Activated CD4-positive, CD25-positive, alpha-beta regulatory T cell treated with anti-CD3 and anti-CD28 coated beads, Interleukin-2, amount 50 U/mL, for 16 hours (primary cell): ENCODE data around the gene CXCL6.

Experiments
- DNase-seq: peaks from one replicate; pipeline ENCODE4 v3.0.0-alpha.2; 2020; ENCODE audit warnings: low read depth, low spot score

Gene CXCL6

DNA sequence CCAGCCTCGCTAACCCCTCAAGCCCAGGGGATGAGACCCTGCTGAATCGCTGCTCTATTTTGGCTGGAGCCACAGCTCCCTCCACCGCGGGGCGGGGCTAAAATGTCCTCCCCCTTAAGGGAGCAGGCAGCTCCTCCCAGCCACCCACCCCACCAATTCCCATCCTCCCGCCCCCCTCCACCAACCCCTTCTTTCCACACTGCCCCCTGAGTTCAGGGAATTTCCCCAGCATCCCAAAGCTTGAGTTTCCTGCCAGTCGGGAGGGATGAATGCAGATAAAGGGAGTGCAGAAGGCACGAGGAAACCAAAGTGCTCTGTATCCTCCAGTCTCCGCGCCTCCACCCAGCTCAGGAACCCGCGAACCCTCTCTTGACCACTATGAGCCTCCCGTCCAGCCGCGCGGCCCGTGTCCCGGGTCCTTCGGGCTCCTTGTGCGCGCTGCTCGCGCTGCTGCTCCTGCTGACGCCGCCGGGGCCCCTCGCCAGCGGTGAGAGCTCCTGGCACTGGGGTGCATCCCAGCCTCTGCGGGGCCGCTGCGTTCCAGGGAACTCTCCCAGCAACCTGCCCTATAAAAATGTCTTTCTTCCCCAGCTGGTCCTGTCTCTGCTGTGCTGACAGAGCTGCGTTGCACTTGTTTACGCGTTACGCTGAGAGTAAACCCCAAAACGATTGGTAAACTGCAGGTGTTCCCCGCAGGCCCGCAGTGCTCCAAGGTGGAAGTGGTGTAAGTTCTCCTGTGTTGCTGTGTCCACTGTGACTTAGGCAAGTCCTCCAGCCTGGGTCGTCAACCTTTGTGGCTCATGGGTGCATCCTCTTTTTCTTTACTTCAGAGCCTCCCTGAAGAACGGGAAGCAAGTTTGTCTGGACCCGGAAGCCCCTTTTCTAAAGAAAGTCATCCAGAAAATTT is at the start of gene CXCL6:
Gene CXCL6 (plus strand): TSS at position 306 of the 907 bp plus-strand sequence. CDS start 73 bp downstream, at position 379.
- DNase-seq: no peak

DNA sequence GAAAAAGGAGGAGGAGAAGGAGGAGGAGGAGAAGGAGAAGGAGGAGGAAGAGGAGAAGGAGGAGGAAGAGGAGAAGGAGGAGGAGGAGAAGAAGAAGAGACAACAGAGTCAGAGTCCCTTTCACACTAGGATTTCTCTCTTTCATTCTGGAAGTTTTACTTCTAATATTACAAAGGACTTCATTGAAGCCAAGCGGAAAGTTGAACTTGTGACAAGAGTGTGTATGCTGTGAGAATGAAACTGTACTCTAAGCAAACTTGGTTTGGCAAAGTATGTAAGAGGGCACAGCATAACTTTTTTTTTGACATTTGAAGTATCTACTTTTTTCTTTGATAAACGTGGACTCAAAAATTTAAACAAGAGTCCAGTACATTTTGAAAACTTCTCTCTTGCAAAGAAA is 48.1 kb upstream of the CXCL6 start:
- no peak for DNase-seq

DNA sequence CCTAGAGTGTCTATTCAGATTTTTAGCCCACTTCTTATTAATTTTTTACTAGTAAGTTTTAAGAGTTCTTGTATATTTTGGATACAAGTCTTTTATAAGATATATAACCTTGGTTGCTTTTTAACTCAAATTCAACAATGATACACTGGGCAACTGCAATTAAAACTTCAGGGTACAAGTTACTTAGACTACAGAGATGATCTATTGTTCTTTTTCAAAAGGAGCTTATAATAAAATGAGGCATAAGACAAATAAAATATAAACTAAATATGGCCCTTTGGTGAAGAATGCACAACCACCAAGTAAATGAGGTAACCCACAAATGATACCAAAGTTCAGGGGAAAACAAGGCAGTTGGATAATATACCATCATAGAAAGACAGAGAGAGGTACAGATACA is 37.6 kb upstream of the CXCL6 start:
- no peak for DNase-seq

DNA sequence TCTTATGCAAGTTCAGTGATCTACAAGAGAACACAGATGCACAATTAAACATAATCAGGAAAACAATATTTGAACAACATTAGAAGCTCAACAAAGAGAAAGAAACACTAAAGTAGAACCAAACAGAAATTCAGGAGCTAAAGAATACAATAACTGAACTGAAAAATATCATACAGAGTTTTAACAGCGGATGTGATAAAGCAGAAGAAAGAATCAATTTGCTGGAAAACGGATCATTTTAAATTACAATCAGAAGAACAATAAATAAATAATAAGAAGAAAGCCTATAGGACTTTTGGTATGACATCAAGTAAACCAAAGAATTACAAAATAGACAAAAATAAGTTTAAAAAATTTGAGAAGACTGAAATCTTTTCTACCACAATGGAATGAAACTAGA is 36.3 kb upstream of the CXCL6 start:
- no peak for DNase-seq

DNA sequence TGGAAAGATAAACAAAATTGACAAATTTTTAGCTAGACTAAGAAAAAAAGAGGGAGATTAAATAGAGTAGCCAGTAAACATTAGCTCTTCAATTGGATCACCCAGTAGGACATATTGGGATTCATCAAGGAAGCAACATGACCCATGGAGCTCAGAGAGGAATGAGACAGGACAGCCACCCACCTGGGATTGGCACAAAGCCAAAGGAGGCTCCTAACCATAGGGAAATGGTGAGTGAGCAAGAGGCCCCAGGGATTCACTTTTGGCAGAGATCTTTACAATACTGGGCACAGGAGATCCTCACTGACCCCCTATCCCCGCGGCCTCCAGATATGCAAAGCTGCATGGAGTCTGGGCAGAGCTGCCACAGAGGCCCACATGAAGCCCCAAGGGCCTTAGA is 34.8 kb upstream of the CXCL6 start:
- DNase-seq: no peak

DNA sequence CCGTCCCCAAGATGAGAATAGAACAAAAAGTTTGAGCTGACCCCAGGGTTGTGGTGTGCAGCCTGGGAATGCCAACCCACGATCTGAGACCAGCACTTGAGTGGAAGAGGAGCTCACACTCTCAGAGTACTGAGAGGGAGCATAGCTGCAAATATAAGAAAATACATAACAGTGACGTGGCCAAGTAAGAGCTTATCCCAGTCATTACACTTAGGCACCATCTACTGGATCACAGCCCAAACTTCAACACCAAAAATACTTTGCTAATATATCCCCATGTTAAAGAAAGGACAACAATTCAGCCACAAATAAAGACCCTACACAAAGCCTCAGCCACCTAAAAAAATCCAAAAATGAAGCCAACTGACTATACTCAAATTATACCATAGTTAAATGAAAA is 33.3 kb upstream of the CXCL6 start:
- DNase-seq: no peak

DNA sequence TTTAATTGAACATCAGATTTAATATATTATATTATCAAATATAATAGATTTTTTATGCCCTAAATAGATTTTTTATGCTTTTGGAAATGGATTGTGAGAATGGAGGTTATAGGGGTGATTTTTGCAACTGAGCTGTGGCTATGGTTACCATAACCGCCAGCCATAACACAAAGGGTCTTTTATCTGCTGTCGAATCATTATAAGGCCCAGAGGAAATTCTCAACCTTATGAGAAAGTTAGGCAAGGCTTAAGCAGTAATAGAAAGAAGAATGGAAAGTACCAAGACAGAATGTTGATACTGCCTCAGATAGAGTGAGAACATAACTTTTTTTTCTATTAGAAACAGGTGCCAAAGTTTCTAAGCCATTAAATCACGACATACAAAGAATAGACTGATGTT is 26.3 kb upstream of the CXCL6 start:
- DNase-seq: no peak

DNA sequence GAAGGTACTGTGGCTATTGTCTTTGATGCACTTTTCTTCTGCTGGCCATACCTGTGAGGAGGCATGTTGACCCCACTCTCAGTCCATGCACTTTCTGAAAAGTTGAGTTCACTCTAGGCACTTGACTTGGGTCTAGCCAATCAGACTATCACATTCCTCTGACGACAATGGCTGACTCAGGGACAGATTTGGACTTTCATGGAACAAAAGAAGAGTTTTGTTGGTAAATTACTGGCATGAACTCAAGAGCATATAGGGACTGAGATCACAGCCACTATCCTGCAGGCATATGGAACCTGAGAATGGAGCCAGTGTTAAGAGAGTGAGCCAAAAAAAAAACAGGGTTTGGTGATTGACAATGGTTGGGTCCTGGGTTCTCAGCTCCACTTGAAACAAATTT is 24.6 kb upstream of the CXCL6 start:
- no peak for DNase-seq

DNA sequence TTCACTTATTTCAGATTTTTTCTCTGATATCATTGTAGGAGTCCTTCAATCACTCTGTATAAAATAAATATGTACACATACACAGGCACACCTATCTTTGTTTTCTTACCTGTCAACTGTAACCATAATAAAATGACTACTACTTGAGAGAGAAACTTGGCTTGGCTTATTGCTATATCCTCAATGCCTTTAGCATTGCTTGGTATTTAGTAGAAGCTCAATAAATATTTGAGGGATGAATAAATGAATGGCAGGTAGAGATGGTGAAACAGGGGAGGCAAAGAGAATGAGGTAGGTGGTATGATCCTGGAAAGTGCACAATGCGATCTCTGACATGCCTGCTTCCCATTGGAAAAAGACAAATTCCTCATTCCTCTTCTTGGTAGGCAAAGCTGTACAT is 21.8 kb upstream of the CXCL6 start:
- DNase-seq: no peak

DNA sequence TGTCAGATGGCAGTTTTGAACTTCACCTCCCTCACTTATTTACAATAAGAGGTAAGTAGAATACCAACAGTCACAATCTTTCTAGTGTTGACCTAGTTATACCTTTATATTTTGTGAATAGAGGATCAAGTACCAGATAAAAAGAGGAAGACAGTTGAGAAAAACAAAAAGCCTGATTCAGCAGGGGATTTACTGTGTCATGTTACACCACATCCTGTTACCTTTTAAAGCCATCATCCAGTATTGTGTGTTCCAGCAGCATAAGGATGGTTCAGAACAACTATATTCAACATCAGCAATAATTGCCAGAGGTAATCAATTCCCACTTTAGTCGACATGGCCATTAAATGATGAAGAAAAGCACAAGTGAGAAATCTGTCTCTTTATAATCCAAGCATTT is 21.3 kb upstream of the CXCL6 start:
- DNase-seq: no peak

DNA sequence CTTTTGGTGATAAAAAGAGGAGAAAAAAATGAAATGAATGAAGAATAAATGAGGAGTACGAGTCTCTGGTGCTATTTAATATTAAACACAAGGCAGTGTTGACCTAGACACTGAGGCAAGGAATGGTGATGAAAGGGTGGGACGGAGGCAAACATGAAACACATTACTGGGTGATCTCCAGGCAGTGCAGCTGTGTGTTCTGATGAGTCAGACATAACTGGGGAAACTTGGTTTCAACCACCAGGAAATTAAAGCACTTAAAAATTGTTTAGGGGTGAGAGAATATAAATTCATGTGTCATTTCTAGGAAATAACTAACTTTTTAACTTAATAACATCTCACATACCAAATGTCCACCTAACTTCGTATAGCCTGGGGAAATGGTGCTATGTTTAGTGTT is 19.7 kb upstream of the CXCL6 start:
- DNase-seq: no peak

DNA sequence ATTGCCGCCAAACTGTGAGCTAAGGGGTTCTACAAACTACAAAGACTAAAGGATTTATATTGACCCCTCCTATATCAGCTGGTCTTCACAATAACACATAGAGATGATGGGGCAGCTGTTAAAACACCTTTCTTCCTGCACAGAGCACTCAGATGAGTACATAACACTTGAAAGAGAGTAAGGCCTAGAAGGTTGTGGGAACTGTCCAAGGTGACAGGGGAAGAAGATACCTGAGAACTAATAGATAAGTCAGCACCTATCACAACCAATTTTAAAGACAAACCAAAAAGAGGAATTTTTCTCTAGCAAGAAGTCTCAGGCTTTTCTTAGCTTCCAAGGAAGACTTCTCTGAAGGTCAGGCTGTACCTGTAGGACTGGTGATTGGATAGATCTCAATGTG is 19.1 kb upstream of the CXCL6 start:
- no peak for DNase-seq

DNA sequence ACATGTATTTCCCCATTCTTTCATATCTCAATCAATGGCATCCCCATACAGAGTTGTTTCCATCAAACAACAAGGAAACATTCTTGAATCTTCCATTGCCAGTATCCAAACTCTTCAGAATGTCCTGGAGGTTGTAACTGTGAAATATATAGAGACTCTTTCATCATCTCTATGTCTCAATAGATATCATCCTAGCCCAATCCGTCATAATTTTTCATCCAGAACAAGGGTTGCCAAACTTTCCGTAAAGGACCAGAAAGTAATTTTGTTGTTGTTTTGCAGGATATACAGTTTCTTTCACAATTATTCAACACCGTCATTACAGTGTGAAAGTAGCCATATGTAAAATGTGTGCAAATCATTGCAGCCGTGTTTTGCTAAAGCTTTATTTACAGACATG is 15.2 kb upstream of the CXCL6 start:
- DNase-seq: no peak

DNA sequence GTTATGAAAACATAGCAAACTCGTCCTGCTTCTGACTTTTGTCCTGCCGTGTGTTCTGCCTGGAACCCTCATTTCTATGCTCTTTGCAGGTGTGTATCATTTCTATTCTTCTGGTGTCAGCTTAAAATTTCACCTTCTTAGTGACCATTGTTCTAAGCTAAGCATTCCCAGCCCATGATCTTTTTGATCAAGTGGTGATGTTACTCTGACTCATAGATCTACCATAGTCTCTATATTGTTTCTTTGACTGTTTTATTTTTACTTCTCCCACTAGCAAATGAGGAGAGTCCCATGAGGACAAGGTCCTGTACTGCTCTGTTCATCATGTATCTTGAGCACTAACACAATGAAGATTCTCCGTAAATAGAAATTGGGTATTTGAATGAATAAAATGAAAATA is 14.1 kb upstream of the CXCL6 start:
- no peak for DNase-seq

DNA sequence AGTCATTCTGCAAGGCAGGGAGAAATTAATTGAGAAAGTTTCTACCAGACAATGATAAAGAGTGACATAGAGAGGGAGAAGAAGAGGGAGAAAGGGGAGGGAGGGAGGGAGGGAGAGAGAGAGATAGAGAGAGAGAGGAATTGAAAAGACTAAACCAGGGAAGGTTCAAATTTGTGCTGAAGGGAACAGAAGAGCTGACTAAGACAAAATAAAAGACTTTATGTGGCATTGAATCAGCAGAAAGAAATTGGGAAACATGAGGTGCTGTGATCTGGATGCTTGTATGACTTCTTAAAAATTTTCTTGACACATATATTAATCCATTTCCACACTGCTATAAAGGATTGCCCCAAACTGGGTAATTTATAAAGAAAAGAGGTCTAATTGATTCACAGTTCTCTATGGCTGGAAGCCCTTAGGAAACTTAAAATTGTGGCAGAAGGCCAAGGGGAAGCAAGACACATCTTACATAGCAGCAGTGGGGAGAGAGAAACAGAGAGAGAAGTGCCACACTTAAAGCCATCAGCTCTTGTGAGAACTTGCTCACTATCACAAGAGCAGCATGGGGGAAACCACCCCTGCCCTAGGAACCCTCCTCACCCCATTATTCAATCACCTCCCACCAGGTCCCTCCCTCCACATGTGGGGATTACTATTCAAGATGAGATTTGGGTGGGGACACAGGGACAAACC is 13.5 kb upstream of the CXCL6 start:
- DNase-seq: no peak

DNA sequence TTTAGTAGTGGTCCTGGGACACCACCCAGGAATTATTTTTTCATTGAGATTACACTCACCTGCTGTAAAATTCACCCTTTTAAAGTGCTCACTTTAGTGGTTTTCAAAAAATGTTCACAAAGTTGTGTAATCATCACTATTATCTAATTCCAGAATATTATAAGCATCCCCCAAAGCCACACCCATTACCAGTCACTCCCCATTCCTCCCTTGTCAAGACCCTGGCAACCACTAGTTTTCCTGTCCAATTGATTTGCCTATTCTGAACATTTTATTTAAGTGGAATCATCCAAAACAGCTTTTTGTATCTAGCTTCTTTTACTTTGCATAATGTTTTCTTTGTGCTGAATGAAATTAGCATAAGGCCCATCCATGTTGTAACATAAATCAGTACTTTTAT is 12.7 kb upstream of the CXCL6 start:
- no peak for DNase-seq

DNA sequence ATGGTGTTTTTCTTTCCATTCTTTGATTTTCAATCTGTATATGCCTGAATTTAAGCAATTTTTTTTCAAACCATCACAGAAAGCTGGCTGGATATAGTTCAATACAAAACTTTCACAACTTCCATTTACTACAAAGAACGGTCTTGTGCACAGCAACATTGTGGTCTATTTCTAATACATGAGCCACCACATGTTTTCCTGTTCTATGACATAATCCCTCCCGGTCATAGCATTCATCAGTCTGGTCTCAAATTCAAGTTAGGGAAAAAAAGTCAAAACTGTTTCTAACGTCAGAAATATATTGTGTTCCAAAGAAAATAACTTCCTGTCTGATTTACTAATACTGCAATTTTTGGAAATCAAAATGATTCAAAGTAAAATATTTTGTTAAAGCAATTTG is 7.5 kb upstream of the CXCL6 start:
- no peak for DNase-seq

DNA sequence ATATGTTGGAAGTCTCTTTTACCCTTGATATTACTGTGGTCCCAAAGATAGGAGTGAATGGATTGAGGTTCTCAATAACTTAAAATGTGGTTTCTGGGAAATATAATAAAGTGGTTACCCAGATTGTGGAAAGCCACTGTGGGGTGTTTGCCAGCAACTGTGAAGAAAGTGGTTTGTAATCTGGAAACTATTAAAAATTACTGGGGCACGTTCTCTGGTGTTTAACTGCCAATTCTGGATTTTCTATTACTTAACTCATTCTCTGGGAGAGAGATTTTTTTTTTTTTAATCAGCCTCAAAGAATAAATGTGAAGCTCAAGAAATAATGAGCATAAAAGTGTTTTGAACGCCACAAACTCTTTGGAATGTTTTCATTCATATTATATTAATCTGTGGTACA is 4.9 kb upstream of the CXCL6 start:
- DNase-seq: no peak

DNA sequence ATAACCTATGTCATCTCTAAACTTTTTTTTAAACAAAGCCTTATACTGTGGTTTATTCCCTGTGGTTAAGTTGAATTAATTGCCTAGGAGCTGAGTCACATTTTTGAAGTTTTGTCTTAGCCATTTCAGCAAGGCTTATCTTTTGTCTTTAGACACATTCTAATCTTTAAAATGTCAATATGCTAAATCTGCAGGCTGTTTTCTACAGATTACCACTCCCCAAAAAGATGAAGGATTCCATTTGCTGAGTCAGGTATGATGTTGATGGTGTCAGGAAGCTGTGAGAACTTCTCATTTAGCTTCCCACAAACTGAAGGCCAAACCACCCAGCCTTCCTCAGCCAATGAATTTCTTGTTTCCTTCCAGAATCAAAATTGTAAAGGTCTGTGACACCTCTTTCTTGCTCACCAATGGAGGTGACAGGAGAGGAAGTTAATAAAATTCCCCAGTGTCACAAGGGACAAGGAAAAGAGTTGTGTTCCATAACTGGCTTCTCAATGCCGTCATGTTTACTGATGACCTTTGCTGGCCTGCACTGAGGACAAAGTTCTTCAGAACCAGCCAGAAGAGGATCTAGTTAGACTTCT is 3.7 kb upstream of the CXCL6 start:
- no peak for DNase-seq

DNA sequence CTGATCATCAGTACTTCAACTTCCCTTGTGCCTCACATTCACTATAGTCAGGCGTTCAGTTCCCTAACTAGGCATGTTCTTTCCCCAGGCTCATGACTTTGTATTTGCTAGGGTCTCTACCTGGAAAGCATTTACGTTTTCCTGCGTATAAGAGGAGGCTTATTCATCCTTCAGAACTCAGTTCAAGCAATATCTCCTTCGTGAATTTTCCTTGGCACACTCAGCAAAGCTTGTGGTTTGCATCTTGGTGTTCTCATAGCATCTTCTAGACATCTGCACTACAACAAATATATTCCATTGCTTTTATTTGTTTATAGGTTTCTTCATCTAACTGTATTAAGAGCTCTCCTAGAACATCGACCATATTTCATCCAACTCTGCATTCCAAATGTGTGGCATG is 2.6 kb downstream of the CXCL6 start:
- no peak for DNase-seq

DNA sequence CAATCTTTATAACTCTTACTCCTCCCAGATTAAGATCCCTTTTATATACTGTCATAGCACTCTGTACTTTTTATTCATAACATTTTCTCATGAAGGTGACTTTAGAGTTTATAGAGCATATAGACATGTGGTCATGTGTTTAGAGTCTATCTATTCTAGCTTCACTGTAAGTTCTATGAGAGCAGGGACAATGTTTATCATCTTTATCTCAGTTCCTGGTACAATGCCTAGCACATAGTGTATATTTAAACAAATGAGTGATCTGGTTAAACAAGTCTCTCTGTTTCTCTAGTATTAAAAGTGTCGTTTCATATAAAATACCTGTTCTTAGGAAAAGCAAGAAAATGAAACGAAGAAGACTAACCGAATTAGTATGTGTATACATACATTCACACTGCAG is 3.2 kb downstream of the CXCL6 start:
- DNase-seq: no peak

DNA sequence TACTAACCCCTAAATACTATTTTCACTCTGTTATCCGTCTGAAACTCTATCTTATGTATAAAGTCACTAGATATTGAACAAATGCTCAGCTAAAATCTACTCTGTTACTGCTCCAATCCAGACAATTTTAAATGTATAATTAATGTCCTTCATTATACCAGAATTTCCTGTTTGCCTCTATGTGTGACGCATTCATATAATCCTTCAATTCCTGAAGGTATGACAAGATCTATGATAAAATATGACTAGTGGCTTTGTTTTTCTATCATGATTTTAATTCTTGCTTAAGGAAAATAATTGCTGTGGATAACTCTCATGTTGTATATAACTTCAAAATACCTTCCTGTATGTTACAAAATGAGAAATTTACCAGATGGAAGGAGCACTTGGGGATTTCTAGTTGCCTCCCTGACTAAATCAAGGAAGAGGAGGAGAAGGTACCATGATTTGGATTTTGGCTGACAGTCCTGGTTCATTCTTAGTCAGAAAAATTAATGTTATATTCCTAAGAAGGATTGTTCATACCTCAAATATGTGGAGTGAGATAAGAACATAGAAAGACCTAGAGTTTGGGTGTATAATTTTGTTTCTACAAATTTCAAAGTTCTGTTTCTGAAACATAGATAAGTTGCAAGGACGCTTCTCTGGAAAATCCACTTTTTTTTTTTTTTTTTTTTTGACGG is 4.9 kb downstream of the CXCL6 start:
- no peak for DNase-seq
